ENCODE data around the gene MAPK11. TPM values are rescaled to one million over a fixed set of nuclear protein-coding genes. Genes with fewer than 3 reads are reported as not detected.

MAPK11 gene
- total RNA-seq, 4 donors from 2014 or later: 2.0 to 14.0 (median 2.5) TPM; not detected in 1

GRCh38 chr22:50224071-50224470, 46.1 kb downstream of the MAPK11 start:
- DNase-seq: no peak
- peaks cover 0 to 6% (median 0%) of the 10 kb centered on the region in 4 donors for H3K4me1 ChIP-seq
- H3K27ac ChIP-seq: no peak overlapping the region
- H3K36me3 ChIP-seq: peaks cover 0 to 88% (median 0%) of the 10 kb centered on the region in 3 donors
- TF ChIP-seq POLR2A (IDR thresholded peaks at IDR 0.05): no peak
- TF ChIP-seq CTCF (IDR thresholded peaks at IDR 0.05): no peak
- H3K4me3 ChIP-seq: no peak overlapping the region
- no peaks in the 10 kb centered on the region for H3K27me3 ChIP-seq
- no peaks in the 10 kb centered on the region for H3K9me3 ChIP-seq

GRCh38 chr22:50222508-50222907, 47.7 kb downstream of the MAPK11 start:
- H3K36me3 ChIP-seq: peaks cover 0 to 89% (median 0%) of the 10 kb centered on the region in 3 donors

GRCh38 chr22:50221410-50222300, 48.5 kb downstream of the MAPK11 start:
- Histone ChIP-seq H3K4me1 (peaks cover 0 to 6% (median 0%) of the 10 kb centered on the region in 4 donors), H3K27me3 (no peaks in the 10 kb centered on the region), H3K36me3 (peaks cover 0 to 91% (median 0%) of the 10 kb centered on the region in 3 donors), H3K27ac (no peak overlapping the region), H3K9me3 (no peaks in the 10 kb centered on the region), H3K4me3 (no peak overlapping the region)
- TF ChIP-seq CTCF (IDR thresholded peaks at IDR 0.05): no peak
- DNase-seq: no peak

More at GRCh38 chr22:50222508-50222907, 47.7 kb downstream of the MAPK11 start:
- DNase-seq: no peak
- no peaks in the 10 kb centered on the region for H3K27me3 ChIP-seq
- TF ChIP-seq POLR2A (IDR thresholded peaks at IDR 0.05): no peak
- TF ChIP-seq CTCF (IDR thresholded peaks at IDR 0.05): no peak
- H3K4me3 ChIP-seq: no peak overlapping the region
- no peaks in the 10 kb centered on the region for H3K9me3 ChIP-seq
- no peak overlapping the region for H3K27ac ChIP-seq
- H3K4me1 ChIP-seq: peaks cover 0 to 6% (median 0%) of the 10 kb centered on the region in 4 donors

GRCh38 chr22:50220603-50221409, 49.4 kb downstream of the MAPK11 start:
- Histone ChIP-seq H3K9me3 (no peaks in the 10 kb centered on the region), H3K27me3 (no peaks in the 10 kb centered on the region), H3K27ac (no peak overlapping the region), H3K4me1 (peaks cover 0 to 6% (median 0%) of the 10 kb centered on the region in 4 donors), H3K36me3 (peaks cover 0 to 91% (median 0%) of the 10 kb centered on the region in 3 donors), H3K4me3 (no peak overlapping the region)
- TF ChIP-seq POLR2A (IDR thresholded peaks at IDR 0.05): no peak
- no peak for TF ChIP-seq CTCF (IDR thresholded peaks at IDR 0.05)
- no peak for DNase-seq

GRCh38 chr22:50219800-50220602, 50.2 kb downstream of the MAPK11 start:
- TF ChIP-seq POLR2A (IDR thresholded peaks at IDR 0.05) (no peak), CTCF (IDR thresholded peaks at IDR 0.05) (no peak)
- Histone ChIP-seq H3K27ac (no peak overlapping the region), H3K4me1 (peaks cover 0 to 6% (median 0%) of the 10 kb centered on the region in 4 donors), H3K36me3 (peaks cover 0 to 91% (median 0%) of the 10 kb centered on the region in 3 donors), H3K9me3 (no peaks in the 10 kb centered on the region), H3K27me3 (no peaks in the 10 kb centered on the region), H3K4me3 (no peak overlapping the region)
- no peak for DNase-seq

All from Peyer's patch (tissue), 4 donors.